H9 (cell line): Measurements from ENCODE around the gene CREB3L4. TPM values are rescaled to one million over a fixed set of nuclear protein-coding genes. Genes with fewer than 3 reads are reported as not detected.

Source experiments
- DNase-seq: peaks from one replicate; pipeline ENCODE4 v3.0.0-alpha.2; 2017
- H2AFZ ChIP-seq: one replicate; pipeline ENCODE4 v1.6.1; 2013; ENCODE audit warnings: mild to moderate bottlenecking, low read length, control low read depth, moderate library complexity
- H2AK5ac ChIP-seq: 2 replicates; pipeline ENCODE4 v1.6.1; 2013; ENCODE audit warnings: low read length, control low read depth, mixed read lengths; ENCODE audit not compliant: insufficient read length
- H2BK120ac ChIP-seq: one replicate; pipeline ENCODE4 v1.6.1; 2013; ENCODE audit warnings: low read depth, mild to moderate bottlenecking, low read length, control low read depth, inconsistent platforms; ENCODE audit not compliant: poor library complexity, severe bottlenecking
- H2BK12ac ChIP-seq: 2 replicates; pipeline ENCODE4 v1.6.1; 2013; ENCODE audit warnings: low read length, control low read depth, mixed read lengths, low read depth; ENCODE audit not compliant: insufficient read length
- H2BK15ac ChIP-seq: 2 replicates; pipeline ENCODE4 v1.6.1; 2013; ENCODE audit warnings: low read depth, low read length, control low read depth
- H2BK20ac ChIP-seq: one replicate; pipeline ENCODE4 v1.6.1; 2013; ENCODE audit warnings: low read depth, mild to moderate bottlenecking, low read length, control low read depth, inconsistent platforms; ENCODE audit not compliant: poor library complexity, severe bottlenecking
- H2BK5ac ChIP-seq: 2 replicates; pipeline ENCODE4 v1.6.1; 2013; ENCODE audit warnings: low read length, control low read depth, mixed read lengths; ENCODE audit not compliant: insufficient read length
- H3K14ac ChIP-seq: 2 replicates; pipeline ENCODE4 v1.6.1; 2013; ENCODE audit warnings: low read length, control low read depth; ENCODE audit not compliant: insufficient read depth
- H3K18ac ChIP-seq: 2 replicates; pipeline ENCODE4 v1.6.1; 2013; ENCODE audit warnings: low read depth, mild to moderate bottlenecking, mixed read lengths, low read length, control low read depth; ENCODE audit not compliant: insufficient read length
- H3K23ac ChIP-seq: 2 replicates; pipeline ENCODE4 v1.6.1; 2013; ENCODE audit warnings: low read length, control low read depth, mixed read lengths, low read depth; ENCODE audit not compliant: insufficient read length
- H3K23me2 ChIP-seq: 2 replicates; pipeline ENCODE4 v1.6.1; 2013; ENCODE audit warnings: low read depth, mild to moderate bottlenecking, mixed read lengths, low read length, control low read depth; ENCODE audit not compliant: insufficient read length, poor library complexity, severe bottlenecking
- H3K27ac ChIP-seq: 2 replicates; pipeline ENCODE4 v1.5.1; 2013; ENCODE audit warnings: low read length, control low read depth, mixed read lengths, low read depth; ENCODE audit not compliant: insufficient read length
- H3K27me3 ChIP-seq: 2 replicates; pipeline ENCODE4 v1.6.1; 2013; ENCODE audit warnings: low read length, control low read depth, inconsistent platforms; ENCODE audit not compliant: insufficient read depth
- H3K4ac ChIP-seq: 2 replicates; pipeline ENCODE4 v1.6.1; 2013; ENCODE audit warnings: low read depth, mild to moderate bottlenecking, control low read depth, inconsistent platforms, low read length, moderate library complexity
- H3K4me1 ChIP-seq: 2 replicates; pipeline ENCODE4 v1.6.1; 2013; ENCODE audit warnings: low read length, control low read depth, inconsistent platforms; ENCODE audit not compliant: insufficient read depth
- H3K4me2 ChIP-seq: 2 replicates; pipeline ENCODE4 v1.6.1; 2013; ENCODE audit warnings: low read length, control low read depth, mixed read lengths; ENCODE audit not compliant: insufficient read length, insufficient read depth
- H3K56ac ChIP-seq: 2 replicates; pipeline ENCODE4 v1.6.1; 2013; ENCODE audit warnings: low read depth, mild to moderate bottlenecking, mixed read lengths, low read length, control low read depth; ENCODE audit not compliant: insufficient read length
- H3K79me1 ChIP-seq: 2 replicates; pipeline ENCODE4 v1.6.1; 2013; ENCODE audit warnings: low read depth, mild to moderate bottlenecking, moderate library complexity, low read length, control low read depth, inconsistent platforms; ENCODE audit not compliant: insufficient read depth, poor library complexity, severe bottlenecking
- H3K79me2 ChIP-seq: 2 replicates; pipeline ENCODE4 v1.6.1; 2013; ENCODE audit warnings: low read length, control low read depth, inconsistent platforms; ENCODE audit not compliant: insufficient read depth
- H3K9ac ChIP-seq: 2 replicates; pipeline ENCODE4 v1.6.1; 2013; ENCODE audit warnings: low read length, control low read depth, mixed read lengths; ENCODE audit not compliant: insufficient read length; ENCODE audit errors: extremely low read depth
- H3K9me3 ChIP-seq: one replicate; pipeline ENCODE4 v1.6.1; 2013; ENCODE audit warnings: low read depth, low read length, inconsistent platforms; ENCODE audit not compliant: control insufficient read depth
- H3T11ph ChIP-seq: one replicate; pipeline ENCODE4 v1.6.1; 2013; ENCODE audit warnings: mild to moderate bottlenecking, low read length, control low read depth, inconsistent platforms
- H4K20me1 ChIP-seq: one replicate; pipeline ENCODE4 v1.6.1; 2013; ENCODE audit not compliant: control insufficient read depth, insufficient read length, insufficient read depth
- H4K5ac ChIP-seq: 2 replicates; pipeline ENCODE4 v1.6.1; 2013; ENCODE audit warnings: low read depth, mild to moderate bottlenecking, mixed read lengths, low read length, control low read depth; ENCODE audit not compliant: insufficient read length
- H4K8ac ChIP-seq: replicated peaks from 2 replicates; pipeline ENCODE4 v1.6.1; 2013; ENCODE audit warnings: low read length, control low read depth, mixed read lengths, low read depth; ENCODE audit not compliant: insufficient read length
- H4K91ac ChIP-seq: 2 replicates; pipeline ENCODE4 v1.6.1; 2013; ENCODE audit warnings: low read depth, mild to moderate bottlenecking, moderate library complexity, mixed read lengths, low read length, control low read depth; ENCODE audit not compliant: insufficient read length
- H3K27ac Mint-ChIP-seq, 3 experiments: 2 replicates in 2 of 3; 3 replicates in 1 of 3; pipeline ENCODE4 v1.8.0; 2020 to 2021; ENCODE audit warnings: mixed read lengths in 3 of 3, mild to moderate bottlenecking in 1 of 3, moderate library complexity in 1 of 3
- H3K27me3 Mint-ChIP-seq: 2 replicates; pipeline ENCODE4 v1.8.0; 2021; ENCODE audit warnings: low read depth, mild to moderate bottlenecking, moderate library complexity, mixed read lengths
- H3K36me3 Mint-ChIP-seq, 3 experiments: 2 replicates in 2 of 3; 3 replicates in 1 of 3; pipeline ENCODE4 v1.8.0; 2020 to 2021; ENCODE audit warnings: low read depth in 3 of 3, mixed read lengths in 3 of 3; ENCODE audit not compliant: insufficient read depth in 1 of 3
- H3K4me1 Mint-ChIP-seq, 2 experiments: 2 replicates each; pipeline ENCODE4 v1.8.0; 2020; ENCODE audit warnings: mixed read lengths in 2 of 2
- H3K4me3 Mint-ChIP-seq, 2 experiments: 2 replicates in 1 of 2; 3 replicates in 1 of 2; pipeline ENCODE4 v1.8.0; 2020 to 2021; ENCODE audit warnings: mild to moderate bottlenecking in 2 of 2, mixed read lengths in 2 of 2, moderate library complexity in 1 of 2
- H3K9me3 Mint-ChIP-seq, 2 experiments: 2 replicates in 1 of 2; 3 replicates in 1 of 2; pipeline ENCODE4 v1.8.0; 2020; ENCODE audit warnings: mild to moderate bottlenecking in 2 of 2, mixed read lengths in 2 of 2, moderate library complexity in 1 of 2
- WGBS: extraction: QIAGEN DNeasy Blood & Tissue Kit; methylation state at CpG from one replicate; pipeline ENCODE4 v1.1.7; 2013; ENCODE audit warnings: missing lambda C conversion rate, low lambda C conversion rate, mixed read lengths; ENCODE audit not compliant: insufficient read length; ENCODE audit errors: extremely low coverage; 5-methylcytosine and 5-hydroxymethylcytosine counted together
- total RNA-seq: library from RNA; stranded (reverse); gene quantifications from 2 replicates; pipeline ENCODE4 v1.2.1, GENCODE V29; 2021
- TF ChIP-seq, protein P1 (sequence below): fragments of 200-600 bp; sonication (generic); conservative IDR thresholded peaks from 3 replicates; pipeline ENCODE4 v1.8.0; 2021; ENCODE audit warnings: antibody characterized with exemption, mild to moderate bottlenecking

The CREB3L4 gene
- total RNA-seq, 1 experiment from 2014 or later = 27.6 TPM

DNA sequence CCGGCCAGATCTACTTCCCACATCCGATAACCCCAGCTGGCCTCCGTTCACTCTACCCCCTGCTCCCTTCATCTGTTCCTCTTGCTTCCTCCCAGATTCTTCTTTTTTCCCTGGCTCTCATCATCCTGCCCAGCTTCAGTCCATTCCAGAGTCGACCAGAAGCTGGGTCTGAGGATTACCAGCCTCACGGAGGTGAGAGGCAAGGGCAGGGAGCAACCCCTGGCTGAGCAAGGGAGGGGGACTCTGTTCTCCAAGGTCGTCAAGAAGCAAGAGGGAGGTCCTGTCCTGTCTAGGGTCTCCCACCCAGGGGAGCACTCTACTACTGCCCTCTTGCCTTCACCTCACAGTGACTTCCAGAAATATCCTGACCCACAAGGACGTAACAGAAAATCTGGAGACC, 5.8 kb downstream of the CREB3L4 start:
- no peak overlapping the region for H3K4ac ChIP-seq
- H3K4me1 ChIP-seq = no peaks in the 10 kb centered on the region
- H3K27ac ChIP-seq = no peak overlapping the region

More for the DNA sequence above, 5.8 kb downstream of the CREB3L4 start:
- no peak overlapping the region for H3T11ph ChIP-seq
- no peak overlapping the region for H3K14ac ChIP-seq
- Mint-ChIP-seq H3K36me3 (peaks cover 25 to 51% (median 49%) of the 10 kb centered on the region in 3 experiments), H3K27ac (peak overlapping the region in 2 of 3 experiments; percentile 42 to 65; a peak in 3 of 7 replicates), H3K27me3 (no peaks in the 10 kb centered on the region), H3K9me3 (no peaks in the 10 kb centered on the region), H3K4me3 (no peak overlapping the region), H3K4me1 (peaks cover 21 to 30% of the 10 kb centered on the region in 2 experiments)
- 100% methylated on average over 2 of the region's 7 CpGs for WGBS
- no peaks in the 10 kb centered on the region for H3K9me3 ChIP-seq
- H2BK120ac ChIP-seq = no peak overlapping the region
- H3K79me1 ChIP-seq = no peaks in the 10 kb centered on the region
- H3K56ac ChIP-seq = no peak overlapping the region
- no peak for DNase-seq
- peaks cover 9% of the 10 kb centered on the region for H3K23me2 ChIP-seq
- H4K5ac ChIP-seq = no peak overlapping the region
- no peak overlapping the region for H2BK15ac ChIP-seq
- H3K18ac ChIP-seq = no peak overlapping the region
- no peak overlapping the region for H3K4me2 ChIP-seq
- no peak overlapping the region for H3K23ac ChIP-seq
- H4K8ac ChIP-seq = no peak overlapping the region
- H2AFZ ChIP-seq = no peak overlapping the region
- H2BK12ac ChIP-seq = no peak overlapping the region
- no peak overlapping the region for H3K9ac ChIP-seq
- TF ChIP-seq, protein P1, sequence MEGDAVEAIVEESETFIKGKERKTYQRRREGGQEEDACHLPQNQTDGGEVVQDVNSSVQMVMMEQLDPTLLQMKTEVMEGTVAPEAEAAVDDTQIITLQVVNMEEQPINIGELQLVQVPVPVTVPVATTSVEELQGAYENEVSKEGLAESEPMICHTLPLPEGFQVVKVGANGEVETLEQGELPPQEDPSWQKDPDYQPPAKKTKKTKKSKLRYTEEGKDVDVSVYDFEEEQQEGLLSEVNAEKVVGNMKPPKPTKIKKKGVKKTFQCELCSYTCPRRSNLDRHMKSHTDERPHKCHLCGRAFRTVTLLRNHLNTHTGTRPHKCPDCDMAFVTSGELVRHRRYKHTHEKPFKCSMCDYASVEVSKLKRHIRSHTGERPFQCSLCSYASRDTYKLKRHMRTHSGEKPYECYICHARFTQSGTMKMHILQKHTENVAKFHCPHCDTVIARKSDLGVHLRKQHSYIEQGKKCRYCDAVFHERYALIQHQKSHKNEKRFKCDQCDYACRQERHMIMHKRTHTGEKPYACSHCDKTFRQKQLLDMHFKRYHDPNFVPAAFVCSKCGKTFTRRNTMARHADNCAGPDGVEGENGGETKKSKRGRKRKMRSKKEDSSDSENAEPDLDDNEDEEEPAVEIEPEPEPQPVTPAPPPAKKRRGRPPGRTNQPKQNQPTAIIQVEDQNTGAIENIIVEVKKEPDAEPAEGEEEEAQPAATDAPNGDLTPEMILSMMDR = no peak
- no peaks in the 10 kb centered on the region for H4K20me1 ChIP-seq
- H2BK5ac ChIP-seq = no peak overlapping the region
- H3K79me2 ChIP-seq = no peaks in the 10 kb centered on the region
- H4K91ac ChIP-seq = no peak overlapping the region
- no peaks in the 10 kb centered on the region for H3K27me3 ChIP-seq
- H2AK5ac ChIP-seq = no peak overlapping the region
- no peak overlapping the region for H2BK20ac ChIP-seq
